ENCODE data around the gene GRK5.

The GRK5 gene

DNA sequence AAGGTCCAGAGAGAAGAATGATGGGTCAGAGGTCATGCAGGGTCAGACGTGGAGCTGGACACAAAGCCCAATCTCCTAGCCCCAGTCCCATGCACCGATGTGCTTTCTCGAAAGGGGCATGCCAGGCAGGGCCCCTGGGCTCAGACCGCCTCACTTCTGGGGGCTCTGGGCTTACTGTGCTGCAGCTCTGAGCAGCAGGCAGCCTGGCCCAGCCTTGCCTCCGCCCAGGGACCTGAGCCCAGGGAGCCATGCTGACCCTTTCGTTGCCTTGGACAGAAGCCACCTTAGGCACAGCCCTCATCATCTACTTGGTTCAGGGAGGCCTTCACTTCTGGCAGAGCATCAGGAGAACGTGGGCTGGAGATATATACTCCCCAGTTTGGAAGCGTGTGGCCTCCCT, 161.2 kb downstream of the GRK5 start:
- TF ChIP-seq, protein P1, sequence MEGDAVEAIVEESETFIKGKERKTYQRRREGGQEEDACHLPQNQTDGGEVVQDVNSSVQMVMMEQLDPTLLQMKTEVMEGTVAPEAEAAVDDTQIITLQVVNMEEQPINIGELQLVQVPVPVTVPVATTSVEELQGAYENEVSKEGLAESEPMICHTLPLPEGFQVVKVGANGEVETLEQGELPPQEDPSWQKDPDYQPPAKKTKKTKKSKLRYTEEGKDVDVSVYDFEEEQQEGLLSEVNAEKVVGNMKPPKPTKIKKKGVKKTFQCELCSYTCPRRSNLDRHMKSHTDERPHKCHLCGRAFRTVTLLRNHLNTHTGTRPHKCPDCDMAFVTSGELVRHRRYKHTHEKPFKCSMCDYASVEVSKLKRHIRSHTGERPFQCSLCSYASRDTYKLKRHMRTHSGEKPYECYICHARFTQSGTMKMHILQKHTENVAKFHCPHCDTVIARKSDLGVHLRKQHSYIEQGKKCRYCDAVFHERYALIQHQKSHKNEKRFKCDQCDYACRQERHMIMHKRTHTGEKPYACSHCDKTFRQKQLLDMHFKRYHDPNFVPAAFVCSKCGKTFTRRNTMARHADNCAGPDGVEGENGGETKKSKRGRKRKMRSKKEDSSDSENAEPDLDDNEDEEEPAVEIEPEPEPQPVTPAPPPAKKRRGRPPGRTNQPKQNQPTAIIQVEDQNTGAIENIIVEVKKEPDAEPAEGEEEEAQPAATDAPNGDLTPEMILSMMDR (conservative IDR thresholded peaks at IDR 0.05; ENCODE audit: low read depth, low read length): no peak
- no peak overlapping the region for H3K4me3 ChIP-seq (ENCODE audit: low read depth, low read length)
- no peak for DNase-seq (ENCODE audit: low read depth)

DNA sequence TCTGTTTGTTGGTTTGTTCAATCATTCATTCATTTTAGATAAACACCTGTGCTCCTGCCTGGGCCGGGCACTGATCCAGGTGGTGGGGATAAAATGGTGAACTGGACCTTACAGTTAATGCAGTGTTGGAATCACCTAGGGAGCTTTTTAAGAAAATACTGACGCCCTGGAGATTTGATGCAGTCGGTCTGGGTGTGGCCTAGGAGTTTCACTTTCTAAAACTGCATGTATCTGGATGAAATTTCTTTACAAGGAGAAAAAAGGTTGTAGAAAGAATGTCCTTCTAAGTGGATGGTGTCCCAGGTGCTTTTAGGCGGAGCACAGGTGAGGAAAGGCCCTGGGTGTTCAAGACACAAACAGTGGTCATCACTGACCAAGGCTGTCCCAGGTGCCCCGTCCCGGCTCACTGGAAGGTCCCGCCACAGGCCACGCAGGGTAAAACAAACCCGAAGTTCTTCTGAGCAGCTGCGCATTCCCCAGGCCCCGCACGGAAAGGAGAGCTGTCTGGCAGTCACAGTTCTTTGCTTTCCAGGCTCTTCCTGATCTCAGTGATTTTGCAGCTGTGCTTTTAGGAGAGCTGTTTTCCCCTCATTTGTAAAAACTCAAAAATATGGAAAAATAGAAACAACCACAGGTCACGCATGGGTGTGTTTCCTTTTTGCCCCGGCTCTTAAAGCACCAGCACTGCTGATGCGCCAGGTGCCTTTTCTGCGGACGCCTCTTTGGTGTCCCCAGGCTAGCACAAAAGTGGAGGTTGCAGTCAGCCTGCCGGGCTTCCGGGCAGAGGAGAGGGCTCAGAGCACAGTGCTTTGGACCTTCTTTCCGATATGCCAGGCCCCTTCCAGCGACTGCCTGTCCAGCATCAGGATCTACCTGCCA, 161.9 kb downstream of the GRK5 start:
- TF ChIP-seq, protein P1 (conservative IDR thresholded peaks at IDR 0.05; ENCODE audit: low read depth, low read length): no peak
- H3K4me3 ChIP-seq (ENCODE audit: low read depth, low read length): no peak overlapping the region
- peak; percentile 18 for DNase-seq (ENCODE audit: low read depth)

DNA sequence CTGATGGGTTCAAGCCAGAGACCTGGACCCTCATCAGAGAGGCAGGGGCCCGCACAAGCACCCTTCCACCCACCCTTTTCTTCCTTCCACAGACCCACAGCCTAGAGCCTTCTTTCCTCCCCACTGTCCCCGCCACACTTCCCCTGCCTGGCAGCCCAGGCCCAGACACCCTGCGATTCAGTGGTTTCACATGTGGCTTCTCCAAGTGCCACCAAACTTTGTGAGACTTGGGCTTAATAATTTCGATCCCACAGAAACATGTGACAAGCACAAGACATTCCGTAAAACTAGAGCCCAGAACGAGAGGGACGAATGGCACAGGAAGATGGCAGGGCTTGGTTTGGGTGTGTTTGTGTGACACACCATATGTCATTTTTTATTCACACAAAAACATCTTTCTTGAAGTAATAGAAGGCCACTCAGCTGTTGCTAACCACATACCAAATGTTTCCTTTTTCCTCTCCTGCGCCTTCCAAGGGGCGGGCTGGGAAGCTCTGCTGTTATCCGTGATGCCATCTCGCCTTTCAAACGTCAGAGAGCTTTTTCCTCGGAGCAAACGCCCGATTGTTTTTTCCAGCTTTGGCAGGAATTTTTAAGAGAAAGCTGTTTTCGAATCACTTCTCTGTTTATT, 162.9 kb downstream of the GRK5 start:
- peak; percentile 84 for DNase-seq (ENCODE audit: low read depth)
- peak overlapping the region; percentile 34 for H3K4me3 ChIP-seq (ENCODE audit: low read depth, low read length)

DNA sequence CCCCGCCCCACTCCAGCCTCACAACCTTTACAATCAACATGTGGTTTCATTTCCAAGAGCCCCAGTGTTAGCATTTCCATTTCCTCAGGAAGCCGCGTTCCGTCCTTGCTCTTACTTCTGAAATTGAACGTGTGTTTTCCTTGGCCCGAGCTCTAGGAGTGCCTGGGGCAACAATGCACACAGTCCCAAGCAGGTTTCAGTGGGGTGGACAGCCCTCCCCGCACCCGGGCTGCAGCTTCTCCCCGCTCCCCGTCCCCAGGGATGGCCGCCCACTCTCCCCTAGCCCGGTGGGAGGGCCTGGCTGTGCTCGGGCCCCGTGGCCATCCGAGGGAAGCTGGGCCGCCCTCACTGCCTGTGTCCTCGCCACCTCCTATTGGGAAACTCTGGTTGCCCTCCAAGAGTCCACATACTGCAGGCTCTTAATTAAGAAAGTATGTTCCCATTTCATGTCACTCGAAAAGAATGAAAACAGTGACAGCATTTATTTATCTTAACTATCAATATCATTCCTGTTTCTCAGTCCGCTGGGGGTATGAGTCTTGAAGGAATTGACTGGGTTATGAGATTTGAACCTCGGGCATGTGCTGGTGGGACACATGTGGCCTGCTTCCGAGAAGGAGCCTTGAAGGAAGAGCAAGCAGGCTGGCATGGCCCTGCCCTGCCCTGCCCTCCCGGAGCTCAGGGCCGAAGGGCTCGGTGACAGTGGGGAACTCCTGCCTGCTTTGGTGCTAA, 163.8 kb downstream of the GRK5 start:
- TF ChIP-seq, protein P1 (conservative IDR thresholded peaks at IDR 0.05; ENCODE audit: low read depth, low read length): no peak
- peak; percentile 80 for DNase-seq (ENCODE audit: low read depth)
- peak overlapping the region; percentile 34 for H3K4me3 ChIP-seq (ENCODE audit: low read depth, low read length)

More for the DNA sequence above, 162.9 kb downstream of the GRK5 start:
- TF ChIP-seq, protein P1 (conservative IDR thresholded peaks at IDR 0.05; ENCODE audit: low read depth, low read length): no peak

DNA sequence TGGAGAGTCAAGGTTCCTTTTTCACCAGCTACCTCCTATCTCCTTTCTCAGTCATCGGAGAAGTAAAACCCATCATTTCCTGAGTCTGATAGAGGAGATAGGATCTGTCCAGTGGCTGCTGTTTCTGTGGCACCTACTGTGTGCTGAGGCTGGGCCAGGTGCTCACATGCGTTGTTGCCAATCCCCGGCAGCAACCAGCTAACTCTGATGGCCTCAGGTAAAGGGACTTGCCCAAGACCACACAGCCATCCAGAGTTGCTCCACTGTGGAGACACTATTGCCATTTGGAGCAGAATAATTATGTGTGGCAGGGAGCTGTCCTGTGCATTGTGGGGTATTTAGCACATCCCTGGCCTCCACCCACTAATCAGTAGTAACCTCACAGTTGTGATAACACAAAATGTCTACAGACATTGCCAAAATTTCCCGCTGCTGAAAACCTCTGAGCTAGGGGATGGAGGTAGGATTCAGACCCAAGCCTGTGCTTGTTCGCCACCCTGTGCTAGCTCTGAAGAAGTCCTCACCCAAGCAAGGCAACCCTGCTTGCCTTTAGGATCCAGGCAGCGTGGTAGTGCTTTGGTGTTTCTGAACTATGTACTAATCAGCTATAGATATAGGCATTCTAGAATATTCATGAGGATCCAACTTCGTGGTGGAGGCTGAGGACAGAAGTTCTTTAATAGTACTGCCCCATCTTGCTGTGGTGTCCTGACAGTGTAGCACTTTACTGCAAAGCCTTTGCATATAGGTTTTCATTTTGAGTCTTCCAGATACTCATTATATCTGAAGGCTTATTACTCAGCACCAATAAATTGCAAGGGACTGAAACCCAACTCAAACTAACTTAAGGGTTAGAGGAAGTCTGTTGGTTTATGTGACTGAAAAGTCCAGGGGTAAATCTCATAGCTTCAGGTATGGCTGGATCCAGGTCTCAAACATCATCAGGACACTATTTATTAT, 164.6 kb downstream of the GRK5 start:
- TF ChIP-seq, protein P1 (conservative IDR thresholded peaks at IDR 0.05; ENCODE audit: low read depth, low read length): peak; percentile 36
- H3K4me3 ChIP-seq (ENCODE audit: low read depth, low read length): no peak overlapping the region
- peak; percentile 43 for DNase-seq (ENCODE audit: low read depth)

Measured in choroid plexus epithelial cell (primary cell).